Suprapubic skin (tissue), 4 donors: ENCODE data around the gene NR3C1. TPM values are rescaled to one million over a fixed set of nuclear protein-coding genes. Genes with fewer than 3 reads are reported as not detected.

ENCODE experiments used
- DNase-seq, 2 donors: peaks; one replicate each; pipeline ENCODE4 v3.0.0-alpha.2; 2019; ENCODE audit warnings: low spot score in 2 of 2
- H3K27ac ChIP-seq: fragments of 200-600 bp; sonication (generic); one replicate; pipeline ENCODE4 v1.5.1; 2019
- H3K27me3 ChIP-seq: fragments of 200-600 bp; sonication (generic); one replicate; pipeline ENCODE4 v1.5.1; 2019
- H3K36me3 ChIP-seq: fragments of 200-600 bp; sonication (generic); one replicate; pipeline ENCODE4 v1.5.1; 2019
- H3K4me1 ChIP-seq: fragments of 200-600 bp; sonication (generic); one replicate; pipeline ENCODE4 v1.5.1; 2019
- H3K4me3 ChIP-seq: fragments of 200-600 bp; sonication (generic); one replicate; pipeline ENCODE4 v1.5.1; 2019; ENCODE audit warnings: mild to moderate bottlenecking
- H3K9me3 ChIP-seq: fragments of 200-600 bp; sonication (generic); one replicate; pipeline ENCODE4 v1.5.1; 2019
- EP300 ChIP-seq: sonication (generic); formaldehyde crosslinking; IDR thresholded peaks from one replicate; pipeline ENCODE4 v1.6.1; 2017; ENCODE audit warnings: antibody characterized with exemption
- POLR2A ChIP-seq, 2 donors: fragments of 450-650 bp; IDR thresholded peaks; one replicate each; pipeline ENCODE4 v1.6.1; 2017; ENCODE audit warnings: antibody characterized with exemption in 2 of 2, mild to moderate bottlenecking in 2 of 2, moderate library complexity in 2 of 2
- POLR2AphosphoS5 ChIP-seq, 3 donors: sonication (generic); formaldehyde crosslinking; IDR thresholded peaks; one replicate each; pipeline ENCODE4 v1.6.1; 2017; ENCODE audit warnings: antibody characterized with exemption in 3 of 3
- WGBS: methylation state at CpG from one replicate; pipeline ENCODE4 v1.1.5; 2018; 5-methylcytosine and 5-hydroxymethylcytosine counted together
- total RNA-seq, 4 donors: library from RNA; depleted of rRNA; stranded (reverse); fragments of >200 nt; gene quantifications; one replicate each; pipeline ENCODE4 v1.1.0, GENCODE V29; 2016
- TF ChIP-seq, protein P1 (sequence below), 2 donors: fragments of 200-600 bp in 1 of 2; fragments of 450-650 bp in 1 of 2; sonication (generic) in 1 of 2; IDR thresholded peaks; one replicate each; pipeline ENCODE4 v1.5.1; 2016 to 2019; ENCODE audit warnings: antibody characterized with exemption in 2 of 2, mild to moderate bottlenecking in 1 of 2, moderate library complexity in 1 of 2

Gene NR3C1
- total RNA-seq, 4 donors from 2014 or later, result 50.4 to 68.8 (median 56.5) TPM

DNA sequence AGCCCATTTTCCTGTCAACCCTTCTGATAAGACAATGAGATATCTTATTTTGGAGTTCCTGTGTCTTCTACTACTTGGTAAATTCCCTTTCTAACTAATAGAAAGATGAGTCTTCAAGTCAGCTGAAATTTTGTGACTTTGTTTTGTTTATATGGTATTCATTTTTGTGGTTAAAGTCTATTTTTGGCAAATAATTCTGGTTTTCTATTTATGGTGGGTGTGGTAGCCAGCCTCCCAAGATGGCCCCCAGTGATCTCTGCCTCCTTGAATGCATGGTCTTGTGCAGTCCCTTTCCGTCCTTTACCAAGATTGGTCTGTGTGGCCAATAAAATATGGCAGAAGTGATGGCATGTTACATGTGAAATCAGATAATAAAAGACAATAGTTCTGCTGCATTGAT lies 91.5 kb downstream of the NR3C1 start:
- DNase-seq, result no peak
- TF ChIP-seq POLR2A (IDR thresholded peaks at IDR 0.05) (no peak), EP300 (no peak)
- peaks cover 48% of the 10 kb centered on the region for H3K36me3 ChIP-seq
- H3K4me1 ChIP-seq, result peaks cover 29% of the 10 kb centered on the region
- H3K9me3 ChIP-seq, result no peaks in the 10 kb centered on the region
- H3K27me3 ChIP-seq, result no peaks in the 10 kb centered on the region
- no peak overlapping the region for H3K27ac ChIP-seq
- 90% methylated on average over 1 of the region's 1 CpG for WGBS
- no peak overlapping the region for H3K4me3 ChIP-seq

DNA sequence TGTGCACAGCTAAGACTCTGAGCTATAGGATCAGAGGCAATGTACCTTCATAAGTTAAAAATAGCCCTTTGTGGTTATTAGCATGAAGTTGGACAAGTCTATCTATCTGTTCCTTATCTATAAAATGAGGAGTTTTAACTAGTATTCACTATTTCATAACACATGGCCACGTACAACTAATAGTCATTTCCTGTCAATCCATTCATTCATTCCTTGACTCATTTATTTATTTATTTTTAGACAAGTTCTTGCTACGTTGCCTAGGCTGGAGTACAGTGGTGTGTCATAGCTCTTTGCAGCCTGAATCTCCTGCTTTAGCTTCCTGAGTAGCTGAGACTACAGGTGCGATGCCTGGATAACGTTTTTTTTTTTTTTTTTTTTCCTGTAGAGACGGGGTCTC lies 92.1 kb downstream of the NR3C1 start:
- WGBS, result 84% methylated on average over 5 of the region's 5 CpGs
- no peaks in the 10 kb centered on the region for H3K9me3 ChIP-seq
- no peaks in the 10 kb centered on the region for H3K27me3 ChIP-seq
- TF ChIP-seq EP300, result no peak
- TF ChIP-seq, protein P1, sequence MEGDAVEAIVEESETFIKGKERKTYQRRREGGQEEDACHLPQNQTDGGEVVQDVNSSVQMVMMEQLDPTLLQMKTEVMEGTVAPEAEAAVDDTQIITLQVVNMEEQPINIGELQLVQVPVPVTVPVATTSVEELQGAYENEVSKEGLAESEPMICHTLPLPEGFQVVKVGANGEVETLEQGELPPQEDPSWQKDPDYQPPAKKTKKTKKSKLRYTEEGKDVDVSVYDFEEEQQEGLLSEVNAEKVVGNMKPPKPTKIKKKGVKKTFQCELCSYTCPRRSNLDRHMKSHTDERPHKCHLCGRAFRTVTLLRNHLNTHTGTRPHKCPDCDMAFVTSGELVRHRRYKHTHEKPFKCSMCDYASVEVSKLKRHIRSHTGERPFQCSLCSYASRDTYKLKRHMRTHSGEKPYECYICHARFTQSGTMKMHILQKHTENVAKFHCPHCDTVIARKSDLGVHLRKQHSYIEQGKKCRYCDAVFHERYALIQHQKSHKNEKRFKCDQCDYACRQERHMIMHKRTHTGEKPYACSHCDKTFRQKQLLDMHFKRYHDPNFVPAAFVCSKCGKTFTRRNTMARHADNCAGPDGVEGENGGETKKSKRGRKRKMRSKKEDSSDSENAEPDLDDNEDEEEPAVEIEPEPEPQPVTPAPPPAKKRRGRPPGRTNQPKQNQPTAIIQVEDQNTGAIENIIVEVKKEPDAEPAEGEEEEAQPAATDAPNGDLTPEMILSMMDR (IDR thresholded peaks at IDR 0.05), result no peak
- TF ChIP-seq POLR2AphosphoS5 (IDR thresholded peaks at IDR 0.05), result no peak
- TF ChIP-seq POLR2A (IDR thresholded peaks at IDR 0.05), result no peak
- H3K4me1 ChIP-seq, result peaks cover 23% of the 10 kb centered on the region
- H3K4me3 ChIP-seq, result no peak overlapping the region
- DNase-seq, result no peak
- H3K27ac ChIP-seq, result no peak overlapping the region
- H3K36me3 ChIP-seq, result peaks cover 48% of the 10 kb centered on the region

DNA sequence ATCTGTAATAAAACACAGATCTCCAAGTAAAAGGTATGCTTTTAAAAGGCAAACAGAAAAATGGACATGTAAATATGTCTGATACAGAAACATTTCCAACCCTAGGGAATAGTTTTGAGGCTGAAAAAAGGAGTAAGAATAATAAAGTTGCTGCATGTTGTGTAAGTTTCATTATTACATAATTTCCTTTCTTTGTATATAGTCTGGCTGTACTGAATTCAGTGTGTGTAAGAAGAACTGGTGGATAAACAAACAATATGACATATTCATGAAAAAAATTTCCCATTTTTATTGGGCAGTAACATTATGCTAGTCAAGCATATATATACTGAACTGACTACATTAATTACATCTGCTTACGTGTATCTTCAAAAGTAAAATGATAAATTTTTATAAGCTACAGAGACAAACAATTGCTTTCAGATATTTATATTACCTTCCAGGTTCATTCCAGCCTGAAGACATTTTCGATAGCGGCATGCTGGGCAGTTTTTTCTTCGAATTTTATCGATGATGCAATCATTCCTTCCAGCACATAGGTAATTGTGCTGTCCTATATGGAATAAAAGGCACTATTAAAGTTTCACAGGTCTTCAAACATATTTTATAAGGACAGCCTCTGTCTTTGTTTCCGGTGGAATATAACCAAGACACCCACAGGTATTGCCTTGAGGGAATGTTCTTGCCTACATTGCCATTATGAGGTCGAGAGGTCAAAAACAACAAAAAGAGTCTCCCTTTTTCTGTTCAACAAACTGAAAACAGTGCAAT lies 93.6 kb downstream of the NR3C1 start:
- Histone ChIP-seq H3K9me3 (peaks cover 6% of the 10 kb centered on the region), H3K27ac (no peak overlapping the region), H3K4me1 (peaks cover 9% of the 10 kb centered on the region), H3K36me3 (peaks cover 59% of the 10 kb centered on the region), H3K27me3 (no peaks in the 10 kb centered on the region), H3K4me3 (no peak overlapping the region)
- 84% methylated on average over 7 of the region's 7 CpGs for WGBS
- no peak for TF ChIP-seq POLR2AphosphoS5 (IDR thresholded peaks at IDR 0.05)
- no peak for DNase-seq

DNA sequence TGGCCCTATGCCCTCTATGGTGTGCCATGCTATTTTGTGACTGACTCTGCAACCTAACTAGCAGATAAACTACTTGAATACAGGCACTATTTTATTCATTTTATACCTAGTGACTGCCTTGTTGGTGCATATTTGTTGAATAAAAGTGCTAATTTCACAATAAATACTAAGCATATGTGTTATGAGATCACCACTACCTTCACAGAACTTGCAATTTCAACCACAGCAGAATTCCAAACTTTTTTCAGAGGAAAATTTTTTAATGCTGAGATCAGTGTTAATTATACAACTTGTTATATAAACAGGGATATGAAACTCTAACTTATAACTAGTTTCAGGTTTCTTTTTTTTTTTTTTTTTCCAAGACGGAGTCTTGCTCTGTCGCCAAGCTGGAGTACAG lies 94.8 kb downstream of the NR3C1 start:
- Histone ChIP-seq H3K36me3 (peaks cover 65% of the 10 kb centered on the region), H3K27ac (no peak overlapping the region), H3K9me3 (peaks cover 7% of the 10 kb centered on the region), H3K27me3 (no peaks in the 10 kb centered on the region), H3K4me3 (no peak overlapping the region), H3K4me1 (peaks cover under 1% of the 10 kb centered on the region)
- no peak for DNase-seq
- 89% methylated on average over 2 of the region's 2 CpGs for WGBS
- TF ChIP-seq POLR2AphosphoS5 (IDR thresholded peaks at IDR 0.05) (no peak), POLR2A (IDR thresholded peaks at IDR 0.05) (no peak), EP300 (no peak)
- TF ChIP-seq, protein P1 (IDR thresholded peaks at IDR 0.05), result no peak

DNA sequence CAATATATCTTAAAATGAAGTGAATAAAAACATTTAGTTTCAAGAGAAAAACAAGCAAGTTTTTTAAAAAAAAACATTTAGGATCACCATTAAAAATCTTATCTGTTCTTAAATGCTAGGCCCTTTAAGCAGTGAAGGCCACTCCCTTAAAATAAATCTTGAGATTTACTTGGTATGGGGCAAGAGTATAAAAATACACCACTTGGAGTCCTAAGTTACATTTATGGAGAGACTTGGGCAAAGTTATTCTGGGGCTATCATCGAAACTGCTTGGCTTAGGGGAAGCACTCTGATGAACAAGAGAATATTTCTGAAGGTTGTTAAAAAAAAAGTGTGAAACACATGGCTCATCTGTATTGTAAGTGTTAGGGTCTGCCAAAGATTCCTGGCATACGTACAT lies 97.4 kb downstream of the NR3C1 start:
- no peaks in the 10 kb centered on the region for H3K27me3 ChIP-seq
- 71% methylated on average over 2 of the region's 2 CpGs for WGBS
- H3K4me1 ChIP-seq, result no peaks in the 10 kb centered on the region
- no peak for DNase-seq
- peaks cover 52% of the 10 kb centered on the region for H3K36me3 ChIP-seq
- H3K9me3 ChIP-seq, result peaks cover 7% of the 10 kb centered on the region
- no peak overlapping the region for H3K27ac ChIP-seq
- TF ChIP-seq POLR2AphosphoS5 (IDR thresholded peaks at IDR 0.05) (no peak), POLR2A (IDR thresholded peaks at IDR 0.05) (no peak), EP300 (no peak)
- TF ChIP-seq, protein P1 (IDR thresholded peaks at IDR 0.05), result no peak
- no peak overlapping the region for H3K4me3 ChIP-seq

DNA sequence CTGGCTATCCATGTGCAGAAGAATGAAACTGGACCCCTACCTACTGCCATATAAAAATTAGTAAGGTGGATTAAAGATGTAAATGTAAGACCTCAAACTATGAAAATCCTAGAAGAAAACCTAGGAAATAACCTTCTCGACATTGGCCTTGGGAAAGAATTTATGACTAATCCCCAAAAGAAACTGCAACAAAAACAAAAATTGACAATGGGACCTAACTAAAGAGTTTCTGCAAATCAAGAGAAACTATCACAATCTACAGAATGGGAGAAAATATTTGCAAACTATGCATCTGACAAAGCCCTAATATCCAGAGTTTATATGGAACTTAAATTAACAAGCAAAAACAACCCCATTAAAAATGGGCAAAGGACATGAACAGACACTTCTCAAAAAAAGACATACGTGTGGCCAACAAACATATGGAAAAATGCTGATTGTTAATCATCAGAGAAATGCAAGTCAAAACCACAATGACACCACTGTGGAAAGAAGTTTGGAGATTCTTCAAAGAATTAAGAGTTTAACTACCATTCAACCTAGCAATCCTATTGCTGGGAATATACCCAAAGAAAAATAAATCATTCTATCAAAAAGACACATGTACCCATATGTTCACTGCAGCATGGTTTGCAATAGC lies 98.5 kb downstream of the NR3C1 start:
- WGBS, result 94% methylated on average over 2 of the region's 2 CpGs
- peaks cover 48% of the 10 kb centered on the region for H3K36me3 ChIP-seq
- no peak overlapping the region for H3K4me3 ChIP-seq
- no peaks in the 10 kb centered on the region for H3K4me1 ChIP-seq
- no peak for DNase-seq
- H3K9me3 ChIP-seq, result peaks cover 7% of the 10 kb centered on the region
- no peak overlapping the region for H3K27ac ChIP-seq
- TF ChIP-seq EP300 (no peak), POLR2AphosphoS5 (IDR thresholded peaks at IDR 0.05) (no peak)
- H3K27me3 ChIP-seq, result no peaks in the 10 kb centered on the region
